ENCODE measurements around the gene PAX7.

GRCh38 chr1:18651713-18652112 is 21.1 kb downstream of the PAX7 start:
- TF ChIP-seq CTCF (IDR thresholded peaks at IDR 0.05) (no peak), ZFX (IDR thresholded peaks at IDR 0.05; ENCODE audit: borderline replicate concordance) (no peak)
